ENCODE data around the gene SEPTIN7.

The SEPTIN7 gene

DNA sequence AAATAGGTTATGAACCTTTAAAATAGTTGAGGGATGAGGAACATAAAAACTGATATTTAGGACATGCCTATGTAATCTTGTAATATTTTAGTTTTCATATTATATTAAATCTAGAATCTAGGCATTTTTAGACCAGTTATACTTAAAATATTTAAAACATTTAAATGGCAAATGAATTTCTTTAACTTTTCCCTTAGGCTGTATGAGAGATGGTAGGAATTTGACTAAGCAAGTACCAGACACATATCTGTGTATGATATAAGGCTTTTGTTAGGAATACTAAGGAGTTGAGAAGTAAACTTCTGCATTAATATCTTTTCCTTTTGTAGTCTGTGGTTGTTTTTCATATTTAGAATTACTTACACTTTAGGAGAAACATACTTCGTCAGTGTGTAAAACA, 25.1 kb downstream of the SEPTIN7 start:
- H3K36me3 ChIP-seq (ENCODE audit: control insufficient read depth, insufficient read depth, low read length), result no peaks in the 10 kb centered on the region
- H3K27me3 ChIP-seq (replicated peaks; ENCODE audit: control insufficient read depth, insufficient read depth, low read length, poor library complexity, severe bottlenecking), result no peaks in the 10 kb centered on the region

DNA sequence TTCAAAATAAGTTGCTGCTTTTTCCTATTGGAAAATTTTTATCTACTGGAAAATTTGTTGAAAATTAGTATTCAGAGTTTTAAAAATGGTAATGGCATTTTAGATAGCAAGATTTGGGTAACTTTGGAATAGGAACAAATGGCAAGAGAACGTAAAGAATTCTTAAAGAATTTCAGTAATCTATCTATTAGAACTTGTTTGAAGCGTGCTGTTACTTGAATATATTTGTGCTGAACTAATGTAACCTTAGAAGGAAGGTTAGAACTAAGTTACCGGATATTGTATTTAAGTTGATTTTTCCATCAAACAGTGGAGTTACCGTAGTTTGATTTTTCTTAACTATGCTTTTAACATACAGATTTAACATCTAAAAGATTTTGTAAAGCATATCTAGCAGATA, 25.9 kb downstream of the SEPTIN7 start:
- no peaks in the 10 kb centered on the region for H3K27me3 ChIP-seq (replicated peaks; ENCODE audit: control insufficient read depth, insufficient read depth, low read length, poor library complexity, severe bottlenecking)
- H3K27ac ChIP-seq (ENCODE audit: insufficient read depth, low read length, poor library complexity, severe bottlenecking), result no peak overlapping the region
- no peaks in the 10 kb centered on the region for H3K36me3 ChIP-seq (ENCODE audit: control insufficient read depth, insufficient read depth, low read length)
- no peaks in the 10 kb centered on the region for H3K9me3 ChIP-seq (ENCODE audit: control insufficient read depth, low read length)
- no peak overlapping the region for H3K4me3 ChIP-seq (ENCODE audit: insufficient read depth, low read depth, low read length, poor library complexity, severe bottlenecking)
- H3K4me1 ChIP-seq (ENCODE audit: control insufficient read depth, insufficient read depth, low read length, poor library complexity, severe bottlenecking), result peaks cover 9% of the 10 kb centered on the region
- no peak for DNase-seq

More for the DNA sequence above, 25.1 kb downstream of the SEPTIN7 start:
- Histone ChIP-seq H3K27ac (ENCODE audit: insufficient read depth, low read length, poor library complexity, severe bottlenecking) (no peak overlapping the region), H3K9me3 (ENCODE audit: control insufficient read depth, low read length) (no peaks in the 10 kb centered on the region), H3K4me1 (ENCODE audit: control insufficient read depth, insufficient read depth, low read length, poor library complexity, severe bottlenecking) (peaks cover 9% of the 10 kb centered on the region), H3K4me3 (ENCODE audit: insufficient read depth, low read depth, low read length, poor library complexity, severe bottlenecking) (no peak overlapping the region)
- no peak for DNase-seq

- H3K36me3 ChIP-seq (ENCODE audit: control insufficient read depth, insufficient read depth, low read length), result peaks cover 11% of the 10 kb centered on the region
- H3K27me3 ChIP-seq (replicated peaks; ENCODE audit: control insufficient read depth, insufficient read depth, low read length, poor library complexity, severe bottlenecking), result no peaks in the 10 kb centered on the region
- no peak for DNase-seq
- H3K4me1 ChIP-seq (ENCODE audit: control insufficient read depth, insufficient read depth, low read length, poor library complexity, severe bottlenecking), result peaks cover 4% of the 10 kb centered on the region
- no peak overlapping the region for H3K4me3 ChIP-seq (ENCODE audit: insufficient read depth, low read depth, low read length, poor library complexity, severe bottlenecking)
- no peaks in the 10 kb centered on the region for H3K9me3 ChIP-seq (ENCODE audit: control insufficient read depth, low read length)
- no peak overlapping the region for H3K27ac ChIP-seq (ENCODE audit: insufficient read depth, low read length, poor library complexity, severe bottlenecking)
Observed at GRCh38 chr7:35828817-35829216, 28.0 kb downstream of the SEPTIN7 start.

DNA sequence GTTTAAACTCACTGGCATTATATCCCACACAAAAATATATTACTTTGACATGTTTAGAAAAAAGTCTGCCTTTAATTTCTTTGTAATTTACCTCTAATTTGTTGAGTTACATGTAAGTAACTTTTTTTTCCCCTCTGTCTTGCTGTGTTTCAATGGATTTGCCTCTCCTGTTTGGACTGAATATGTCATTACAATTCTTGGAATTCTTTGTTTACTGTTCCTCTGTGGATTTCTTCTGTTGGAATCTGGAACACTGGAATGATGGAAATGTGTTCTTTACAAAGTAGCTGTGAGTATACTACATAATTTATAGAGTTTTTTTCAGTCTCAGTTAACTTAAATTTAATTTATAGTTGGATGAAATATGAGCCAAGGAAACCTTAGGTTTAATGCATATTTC, 30.4 kb downstream of the SEPTIN7 start:
- H3K36me3 ChIP-seq (ENCODE audit: control insufficient read depth, insufficient read depth, low read length), result peaks cover 20% of the 10 kb centered on the region
- H3K4me1 ChIP-seq (ENCODE audit: control insufficient read depth, insufficient read depth, low read length, poor library complexity, severe bottlenecking), result peaks cover 3% of the 10 kb centered on the region
- no peaks in the 10 kb centered on the region for H3K9me3 ChIP-seq (ENCODE audit: control insufficient read depth, low read length)
- H3K27me3 ChIP-seq (replicated peaks; ENCODE audit: control insufficient read depth, insufficient read depth, low read length, poor library complexity, severe bottlenecking), result no peaks in the 10 kb centered on the region
- DNase-seq, result no peak
- H3K27ac ChIP-seq (ENCODE audit: insufficient read depth, low read length, poor library complexity, severe bottlenecking), result no peak overlapping the region
- no peak overlapping the region for H3K4me3 ChIP-seq (ENCODE audit: insufficient read depth, low read depth, low read length, poor library complexity, severe bottlenecking)

- no peaks in the 10 kb centered on the region for H3K9me3 ChIP-seq (ENCODE audit: control insufficient read depth, low read length)
- H3K4me3 ChIP-seq (ENCODE audit: insufficient read depth, low read depth, low read length, poor library complexity, severe bottlenecking), result no peak overlapping the region
- H3K27ac ChIP-seq (ENCODE audit: insufficient read depth, low read length, poor library complexity, severe bottlenecking), result no peak overlapping the region
- H3K36me3 ChIP-seq (ENCODE audit: control insufficient read depth, insufficient read depth, low read length), result peaks cover 8% of the 10 kb centered on the region
- H3K27me3 ChIP-seq (replicated peaks; ENCODE audit: control insufficient read depth, insufficient read depth, low read length, poor library complexity, severe bottlenecking), result no peaks in the 10 kb centered on the region
- H3K4me1 ChIP-seq (ENCODE audit: control insufficient read depth, insufficient read depth, low read length, poor library complexity, severe bottlenecking), result no peaks in the 10 kb centered on the region
- DNase-seq, result no peak
Observed at GRCh38 chr7:35839860-35840854, 39.3 kb downstream of the SEPTIN7 start.

DNA sequence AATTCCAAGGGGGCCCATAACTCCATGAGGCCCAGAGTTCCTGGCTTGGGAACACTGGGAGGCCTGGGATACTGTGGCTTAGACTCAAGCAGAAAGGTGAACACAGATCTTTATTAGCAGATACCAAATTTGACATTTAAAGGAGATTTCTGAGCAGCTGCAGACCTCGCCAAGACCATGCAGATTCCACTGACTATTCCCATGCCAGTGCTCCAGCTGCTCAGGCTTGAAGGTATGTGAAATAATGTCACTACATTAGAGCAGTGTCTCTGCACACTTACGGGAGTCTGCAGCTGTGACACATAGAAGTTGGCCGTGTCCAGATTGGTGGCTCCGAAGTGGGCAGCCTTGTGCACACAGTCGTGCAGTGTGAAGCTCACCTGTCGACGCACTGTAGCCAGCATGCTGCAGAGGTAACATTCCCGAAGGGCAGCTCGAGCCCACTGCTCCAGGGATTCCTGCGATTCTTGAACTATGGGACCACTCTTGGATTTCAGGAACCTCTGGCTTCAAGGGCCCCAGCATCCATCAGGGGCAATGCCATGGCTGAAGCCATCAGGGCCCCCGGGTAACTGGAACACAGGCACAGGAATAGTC, 46.1 kb downstream of the SEPTIN7 start:
- Histone ChIP-seq H3K27ac (ENCODE audit: insufficient read depth, low read length, poor library complexity, severe bottlenecking) (no peak overlapping the region), H3K36me3 (ENCODE audit: control insufficient read depth, insufficient read depth, low read length) (peaks cover 19% of the 10 kb centered on the region), H3K4me3 (ENCODE audit: insufficient read depth, low read depth, low read length, poor library complexity, severe bottlenecking) (no peak overlapping the region), H3K9me3 (ENCODE audit: control insufficient read depth, low read length) (no peaks in the 10 kb centered on the region), H3K4me1 (ENCODE audit: control insufficient read depth, insufficient read depth, low read length, poor library complexity, severe bottlenecking) (peaks cover 3% of the 10 kb centered on the region), H3K27me3 (replicated peaks; ENCODE audit: control insufficient read depth, insufficient read depth, low read length, poor library complexity, severe bottlenecking) (no peaks in the 10 kb centered on the region)
- DNase-seq, result no peak

- H3K4me3 ChIP-seq (ENCODE audit: insufficient read depth, low read depth, low read length, poor library complexity, severe bottlenecking), result no peak overlapping the region
- H3K27ac ChIP-seq (ENCODE audit: insufficient read depth, low read length, poor library complexity, severe bottlenecking), result no peak overlapping the region
- H3K36me3 ChIP-seq (ENCODE audit: control insufficient read depth, insufficient read depth, low read length), result peaks cover 19% of the 10 kb centered on the region
Observed at GRCh38 chr7:35848725-35849124, 47.9 kb downstream of the SEPTIN7 start.

DNA sequence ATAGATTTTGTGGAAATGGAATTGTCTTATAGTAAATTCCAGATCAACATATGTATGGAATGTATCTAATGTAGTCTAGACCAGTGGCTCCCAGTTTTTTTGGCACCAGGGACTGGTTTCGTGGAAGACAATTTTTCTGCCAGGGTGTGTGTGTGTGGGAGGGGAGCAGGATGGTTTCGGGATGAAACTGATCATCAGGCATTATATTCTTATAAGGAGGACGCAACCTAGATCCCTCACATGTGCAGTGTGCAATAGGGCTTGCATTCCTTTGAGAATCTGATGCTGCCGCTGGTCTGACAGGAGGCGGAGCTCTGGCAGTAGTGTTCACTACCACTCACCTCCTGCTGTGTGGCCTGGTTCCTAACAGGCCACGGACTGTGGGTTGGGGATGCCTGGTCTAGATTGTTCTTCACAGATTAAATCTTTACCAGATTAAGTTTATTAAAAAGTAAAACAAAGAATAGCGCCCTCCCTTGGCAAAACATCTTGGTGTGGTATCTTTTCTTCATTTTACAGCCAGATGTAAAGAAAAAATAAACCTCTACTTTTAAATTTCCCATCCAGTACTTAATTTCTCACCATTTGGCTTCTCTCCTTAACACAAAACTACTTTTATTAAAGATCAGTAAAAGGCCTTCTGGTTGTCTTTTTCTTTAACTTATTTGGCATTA, 48.4 kb downstream of the SEPTIN7 start:
- Histone ChIP-seq H3K27ac (ENCODE audit: insufficient read depth, low read length, poor library complexity, severe bottlenecking) (no peak overlapping the region), H3K4me1 (ENCODE audit: control insufficient read depth, insufficient read depth, low read length, poor library complexity, severe bottlenecking) (peaks cover 3% of the 10 kb centered on the region), H3K27me3 (replicated peaks; ENCODE audit: control insufficient read depth, insufficient read depth, low read length, poor library complexity, severe bottlenecking) (no peaks in the 10 kb centered on the region), H3K36me3 (ENCODE audit: control insufficient read depth, insufficient read depth, low read length) (peaks cover 19% of the 10 kb centered on the region), H3K4me3 (ENCODE audit: insufficient read depth, low read depth, low read length, poor library complexity, severe bottlenecking) (no peak overlapping the region), H3K9me3 (ENCODE audit: control insufficient read depth, low read length) (no peaks in the 10 kb centered on the region)
- DNase-seq, result no peak

More at GRCh38 chr7:35848725-35849124, 47.9 kb downstream of the SEPTIN7 start:
- no peak for DNase-seq
- peaks cover 3% of the 10 kb centered on the region for H3K4me1 ChIP-seq (ENCODE audit: control insufficient read depth, insufficient read depth, low read length, poor library complexity, severe bottlenecking)
- no peaks in the 10 kb centered on the region for H3K27me3 ChIP-seq (replicated peaks; ENCODE audit: control insufficient read depth, insufficient read depth, low read length, poor library complexity, severe bottlenecking)
- no peaks in the 10 kb centered on the region for H3K9me3 ChIP-seq (ENCODE audit: control insufficient read depth, low read length)

- no peaks in the 10 kb centered on the region for H3K27me3 ChIP-seq (replicated peaks; ENCODE audit: control insufficient read depth, insufficient read depth, low read length, poor library complexity, severe bottlenecking)
- peaks cover 3% of the 10 kb centered on the region for H3K4me1 ChIP-seq (ENCODE audit: control insufficient read depth, insufficient read depth, low read length, poor library complexity, severe bottlenecking)
- H3K36me3 ChIP-seq (ENCODE audit: control insufficient read depth, insufficient read depth, low read length), result peaks cover 19% of the 10 kb centered on the region
- H3K27ac ChIP-seq (ENCODE audit: insufficient read depth, low read length, poor library complexity, severe bottlenecking), result no peak overlapping the region
- H3K4me3 ChIP-seq (ENCODE audit: insufficient read depth, low read depth, low read length, poor library complexity, severe bottlenecking), result no peak overlapping the region
- H3K9me3 ChIP-seq (ENCODE audit: control insufficient read depth, low read length), result no peaks in the 10 kb centered on the region
- DNase-seq, result no peak
Observed at GRCh38 chr7:35849954-35850353, 49.1 kb downstream of the SEPTIN7 start.

Measured in effector memory CD4-positive, alpha-beta T cell (primary cell).